OCI-LY3 (cell line): ENCODE measurements around the gene GPR137.
"Not testable (repeated sequence)": the region's sequence is repeated elsewhere in the genome, so short reads cannot be mapped to it uniquely, and the experiment has no call there.

ENCODE experiments used
- H2AFZ ChIP-seq: fragments of 200-600, 300-600 bp; shearing (Covaris generic); 2 replicates; pipeline ENCODE4 v1.6.0; 2014; ENCODE audit warnings: antibody characterized with exemption, low read depth, low read length
- H3K27ac ChIP-seq: fragments of 200-600, 300-600 bp; sonication (generic); 2 replicates; pipeline ENCODE4 v1.5.1; 2014; ENCODE audit warnings: mild to moderate bottlenecking, low read length, moderate library complexity, mixed read lengths
- H3K27me3 ChIP-seq: fragments of 200-600, 300-600 bp; sonication (generic); 2 replicates; pipeline ENCODE4 v1.6.1; 2014; ENCODE audit warnings: low read depth, low read length, mixed read lengths
- H3K36me3 ChIP-seq: fragments of 200-600, 300-600 bp; sonication (generic); replicated peaks from 2 replicates; pipeline ENCODE3; 2014; ENCODE audit warnings: low read depth, low read length, mixed read lengths
- H3K4me1 ChIP-seq: fragments of 300-600, 200-600 bp; sonication (generic); 2 replicates; pipeline ENCODE4 v1.6.1; 2014; ENCODE audit warnings: low read length, mixed read lengths
- H3K4me2 ChIP-seq: fragments of 200-600, 300-600 bp; sonication (generic); 2 replicates; pipeline ENCODE4 v1.6.1; 2014; ENCODE audit warnings: low read length, mixed read lengths
- H3K4me3 ChIP-seq: fragments of 300-600, 200-600 bp; sonication (generic); 2 replicates; pipeline ENCODE4 v1.5.1; 2014; ENCODE audit warnings: antibody characterized with exemption, mild to moderate bottlenecking, low read length, moderate library complexity
- H3K79me2 ChIP-seq: fragments of 300-600, 200-600 bp; shearing (Covaris generic); 2 replicates; pipeline ENCODE4 v1.6.1; 2014; ENCODE audit warnings: mild to moderate bottlenecking, low read length, mixed read lengths
- H3K9ac ChIP-seq: fragments of 300-600, 200-600 bp; shearing (Covaris generic); 2 replicates; pipeline ENCODE4 v1.6.0; 2014; ENCODE audit warnings: mild to moderate bottlenecking, low read length, moderate library complexity
- H3K9me3 ChIP-seq: fragments of 200-600, 300-600 bp; shearing (Covaris generic); 2 replicates; pipeline ENCODE4 v1.6.1; 2014; ENCODE audit warnings: low read length, mixed read lengths; ENCODE audit not compliant: insufficient read depth
- H4K20me1 ChIP-seq: fragments of 200-600, 300-600 bp; sonication (generic); 2 replicates; pipeline ENCODE4 v1.6.1; 2016; ENCODE audit warnings: low read length, mixed read lengths; ENCODE audit not compliant: insufficient read depth
- EZH2phosphoT487 ChIP-seq: fragments of 200-600 bp; shearing (Covaris generic); IDR thresholded peaks from 2 replicates; pipeline ENCODE4 v1.6.1; 2018; ENCODE audit warnings: antibody characterized with exemption, mixed run types, low read depth
- TF ChIP-seq, protein P1 (sequence below): fragments of 200-600, 300-600 bp; sonication (generic); IDR thresholded peaks from 2 replicates; pipeline ENCODE4 v1.5.1; 2014; ENCODE audit warnings: antibody characterized with exemption, low read length, low read depth

GPR137 gene

DNA sequence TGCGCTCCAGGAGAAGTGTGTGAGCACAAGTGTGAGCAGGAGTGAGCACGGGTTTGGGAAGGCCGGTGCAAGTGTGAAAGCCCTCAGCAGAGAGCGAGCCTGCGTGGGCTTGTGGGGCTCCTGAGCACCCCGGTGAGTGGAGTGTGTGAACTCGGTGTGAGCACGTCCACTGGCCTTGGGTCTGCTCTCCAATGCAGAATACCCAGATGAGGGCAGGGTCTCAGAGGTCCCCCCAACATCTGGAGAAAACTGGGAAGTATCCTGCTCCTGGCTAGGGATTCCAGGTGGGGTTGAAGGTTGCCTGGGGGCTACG is 20.9 kb downstream of the GPR137 start:
- no peak overlapping the region; the same call in 1 of the 2 replicates for H2AFZ ChIP-seq
- peaks cover 7% of the 10 kb centered on the region for H3K36me3 ChIP-seq
- peaks cover 22% of the 10 kb centered on the region for H3K4me1 ChIP-seq
- H3K9ac ChIP-seq, result peak overlapping the region; percentile 88
- peak overlapping the region; percentile 90 for H3K4me2 ChIP-seq
- TF ChIP-seq EZH2phosphoT487, result no peak
- TF ChIP-seq, protein P1, sequence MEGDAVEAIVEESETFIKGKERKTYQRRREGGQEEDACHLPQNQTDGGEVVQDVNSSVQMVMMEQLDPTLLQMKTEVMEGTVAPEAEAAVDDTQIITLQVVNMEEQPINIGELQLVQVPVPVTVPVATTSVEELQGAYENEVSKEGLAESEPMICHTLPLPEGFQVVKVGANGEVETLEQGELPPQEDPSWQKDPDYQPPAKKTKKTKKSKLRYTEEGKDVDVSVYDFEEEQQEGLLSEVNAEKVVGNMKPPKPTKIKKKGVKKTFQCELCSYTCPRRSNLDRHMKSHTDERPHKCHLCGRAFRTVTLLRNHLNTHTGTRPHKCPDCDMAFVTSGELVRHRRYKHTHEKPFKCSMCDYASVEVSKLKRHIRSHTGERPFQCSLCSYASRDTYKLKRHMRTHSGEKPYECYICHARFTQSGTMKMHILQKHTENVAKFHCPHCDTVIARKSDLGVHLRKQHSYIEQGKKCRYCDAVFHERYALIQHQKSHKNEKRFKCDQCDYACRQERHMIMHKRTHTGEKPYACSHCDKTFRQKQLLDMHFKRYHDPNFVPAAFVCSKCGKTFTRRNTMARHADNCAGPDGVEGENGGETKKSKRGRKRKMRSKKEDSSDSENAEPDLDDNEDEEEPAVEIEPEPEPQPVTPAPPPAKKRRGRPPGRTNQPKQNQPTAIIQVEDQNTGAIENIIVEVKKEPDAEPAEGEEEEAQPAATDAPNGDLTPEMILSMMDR, result no peak
- H3K4me3 ChIP-seq, result peak overlapping the region; percentile 92
- H3K27ac ChIP-seq, result peak overlapping the region; percentile 66
- H3K27me3 ChIP-seq, result no peaks in the 10 kb centered on the region
- H3K9me3 ChIP-seq, result no peaks in the 10 kb centered on the region
- H3K79me2 ChIP-seq, result peaks cover 41% of the 10 kb centered on the region
- no peaks in the 10 kb centered on the region for H4K20me1 ChIP-seq

DNA sequence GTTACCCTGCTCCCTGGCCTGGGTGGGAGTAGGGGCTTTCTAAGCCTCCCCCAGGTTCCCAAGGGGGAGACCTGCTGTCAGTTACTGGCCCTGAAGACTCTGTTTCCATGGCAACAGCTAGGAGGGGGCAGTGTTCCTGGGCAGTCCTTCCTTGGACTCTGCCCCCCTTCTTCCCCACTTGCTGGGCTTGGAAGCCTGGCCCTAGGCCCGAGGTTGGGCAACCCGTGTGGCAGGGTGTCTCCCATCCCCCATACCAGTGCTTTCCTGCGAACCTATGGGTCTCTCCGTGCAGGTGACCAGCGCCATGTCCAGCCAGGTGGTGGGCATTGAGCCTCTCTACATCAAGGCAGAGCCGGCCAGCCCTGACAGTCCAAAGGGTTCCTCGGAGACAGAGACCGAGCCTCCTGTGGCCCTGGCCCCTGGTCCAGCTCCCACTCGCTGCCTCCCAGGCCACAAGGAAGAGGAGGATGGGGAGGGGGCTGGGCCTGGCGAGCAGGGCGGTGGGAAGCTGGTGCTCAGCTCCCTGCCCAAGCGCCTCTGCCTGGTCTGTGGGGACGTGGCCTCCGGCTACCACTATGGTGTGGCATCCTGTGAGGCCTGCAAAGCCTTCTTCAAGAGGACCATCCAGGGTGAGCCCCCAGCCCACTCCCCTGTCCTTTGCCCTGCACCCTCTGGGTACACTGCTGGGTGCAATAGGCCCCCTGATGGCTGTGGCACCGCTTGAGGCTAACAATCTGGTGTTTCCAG is 21.4 kb downstream of the GPR137 start:
- no peaks in the 10 kb centered on the region for H4K20me1 ChIP-seq
- H3K9me3 ChIP-seq, result no peaks in the 10 kb centered on the region
- H3K79me2 ChIP-seq, result peaks cover 41% of the 10 kb centered on the region
- no peak overlapping the region for H2AFZ ChIP-seq
- peak overlapping the region; percentile 90 for H3K4me2 ChIP-seq
- peaks cover 22% of the 10 kb centered on the region for H3K4me1 ChIP-seq
- H3K36me3 ChIP-seq, result peaks cover 7% of the 10 kb centered on the region
- H3K27ac ChIP-seq, result peak overlapping the region; percentile 66
- H3K27me3 ChIP-seq, result no peaks in the 10 kb centered on the region
- peak overlapping the region; percentile 92 for H3K4me3 ChIP-seq
- TF ChIP-seq, protein P1, result no peak
- TF ChIP-seq EZH2phosphoT487, result no peak
- H3K9ac ChIP-seq, result peak overlapping the region; percentile 88

DNA sequence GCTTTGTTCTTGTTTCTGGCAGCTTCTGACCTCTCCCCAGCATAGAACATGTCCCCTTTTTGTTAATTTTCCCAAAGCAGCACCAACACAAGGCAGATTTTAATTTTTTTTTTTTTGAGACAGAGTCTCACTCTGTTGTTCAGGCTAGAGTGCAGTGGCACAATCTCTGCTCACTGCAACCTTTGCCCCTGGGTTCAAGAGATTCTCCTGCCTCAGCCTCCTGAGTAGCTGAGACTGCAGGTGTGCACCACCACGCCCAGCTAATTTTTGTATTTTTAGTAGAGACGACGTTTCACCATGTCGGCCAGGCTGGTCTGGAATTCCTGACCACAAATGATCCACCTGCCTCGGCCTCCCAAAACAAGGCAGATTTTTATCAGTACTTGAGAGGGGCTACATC is 22.1 kb downstream of the GPR137 start:
- H3K79me2 ChIP-seq, result peaks cover 47% of the 10 kb centered on the region
- not testable (repeated sequence) for H3K4me3 ChIP-seq, H3K9ac ChIP-seq, H3K27me3 ChIP-seq, H4K20me1 ChIP-seq, H3K27ac ChIP-seq, H3K4me2 ChIP-seq, H3K36me3 ChIP-seq, H3K9me3 ChIP-seq, H2AFZ ChIP-seq
- H3K4me1 ChIP-seq, result peaks cover 22% of the 10 kb centered on the region

DNA sequence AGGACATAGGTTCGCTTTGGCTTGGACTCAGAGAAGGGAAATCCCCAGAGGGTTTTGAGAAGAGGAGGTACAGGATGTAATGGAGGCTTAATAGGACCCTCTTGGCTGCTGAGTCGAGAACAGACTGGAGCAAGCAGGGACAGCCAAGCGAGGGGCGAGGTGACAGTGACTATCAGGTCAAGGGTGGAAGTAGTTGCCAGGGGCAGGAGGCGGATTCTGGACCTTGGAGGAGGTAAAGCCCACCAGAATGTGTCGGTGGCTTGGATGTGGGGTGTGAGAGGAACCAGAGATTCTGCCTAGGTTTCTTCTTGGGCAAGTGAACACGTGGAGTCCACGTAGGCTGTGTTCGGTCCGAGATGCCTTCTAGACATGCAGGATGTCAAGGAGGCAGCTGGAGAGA is 27.3 kb downstream of the GPR137 start:
- Histone ChIP-seq H3K36me3 (peaks cover 17% of the 10 kb centered on the region), H3K79me2 (peaks cover 58% of the 10 kb centered on the region), H3K4me2 (no peak overlapping the region), H3K9me3 (no peaks in the 10 kb centered on the region), H4K20me1 (no peaks in the 10 kb centered on the region), H3K4me3 (no peak overlapping the region), H3K4me1 (peaks cover 8% of the 10 kb centered on the region), H2AFZ (no peak overlapping the region), H3K27ac (no peak overlapping the region), H3K9ac (no peak overlapping the region), H3K27me3 (no peaks in the 10 kb centered on the region)
- no peak for TF ChIP-seq EZH2phosphoT487
- TF ChIP-seq, protein P1, result no peak
